GM21390 (cell line): Measurements from ENCODE around the gene ZNF343.

Source experiments
- ATAC-seq: cut with Tn5 transposase; IDR thresholded peaks from one replicate; pipeline ENCODE4 v1.9.1; 2021; ENCODE audit not compliant: unreplicated experiment

Gene ZNF343

DNA sequence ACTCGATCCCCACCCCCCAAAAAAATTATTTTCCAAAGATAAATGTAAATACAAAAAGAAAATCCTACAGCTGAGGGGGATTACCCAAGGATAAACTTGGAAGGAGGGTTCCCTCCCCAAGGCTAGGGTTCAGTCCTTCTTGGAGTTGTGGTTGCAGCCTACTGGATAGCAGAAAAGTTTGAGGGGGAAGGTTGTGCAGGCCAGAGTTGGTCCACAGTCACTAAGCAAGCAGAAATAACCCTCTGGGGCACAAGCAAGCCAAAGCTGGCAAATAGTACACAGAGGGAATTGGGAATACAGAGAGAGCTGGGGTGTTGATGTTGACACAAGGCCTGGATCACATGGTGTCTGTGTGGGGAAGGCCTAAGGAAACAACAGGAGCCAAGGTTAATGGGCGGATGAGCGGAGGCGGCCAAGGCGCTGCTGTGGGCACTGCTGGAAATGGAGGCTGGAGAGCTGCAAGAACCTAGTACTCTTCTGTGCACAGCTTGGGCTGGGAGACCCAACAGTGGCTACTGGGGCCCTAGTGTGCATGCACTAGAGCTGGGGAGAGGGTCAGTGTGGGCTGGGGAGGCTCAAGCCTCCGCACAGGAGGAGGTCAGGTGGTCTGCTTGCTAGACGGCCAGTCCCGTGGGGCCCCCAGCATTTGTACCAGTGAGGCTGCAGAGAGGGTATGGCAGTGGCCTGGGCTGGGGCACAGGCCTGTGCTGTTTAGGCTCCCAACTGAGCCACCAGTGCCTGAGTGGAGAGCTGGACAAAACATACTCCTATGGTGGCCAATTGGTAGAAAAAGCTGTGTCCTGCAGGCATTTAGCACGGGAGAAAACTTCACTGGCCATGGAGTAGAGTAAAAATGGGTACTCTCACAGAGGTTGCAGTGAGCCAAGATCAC, 32.6 kb downstream of the ZNF343 start:
- ATAC-seq: no peak

DNA sequence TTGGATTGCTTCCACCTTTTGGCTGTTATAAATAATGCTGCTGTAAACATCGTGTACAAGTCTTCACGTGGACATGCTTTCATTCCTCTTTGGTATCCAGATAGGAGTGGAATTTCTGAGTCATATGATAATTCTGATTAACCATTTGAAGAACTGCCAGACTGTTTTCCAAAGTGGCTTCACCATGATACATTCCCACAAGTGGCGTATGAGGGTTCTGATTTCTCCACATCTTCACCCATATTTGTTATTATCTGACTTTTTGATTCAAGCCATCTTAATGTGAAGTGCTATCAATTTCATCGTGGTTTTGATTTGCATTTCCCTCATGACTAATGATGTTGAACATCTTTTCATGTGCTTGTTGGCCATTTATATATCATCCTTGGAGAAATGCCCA, 35.2 kb downstream of the ZNF343 start:
- ATAC-seq: no peak

DNA sequence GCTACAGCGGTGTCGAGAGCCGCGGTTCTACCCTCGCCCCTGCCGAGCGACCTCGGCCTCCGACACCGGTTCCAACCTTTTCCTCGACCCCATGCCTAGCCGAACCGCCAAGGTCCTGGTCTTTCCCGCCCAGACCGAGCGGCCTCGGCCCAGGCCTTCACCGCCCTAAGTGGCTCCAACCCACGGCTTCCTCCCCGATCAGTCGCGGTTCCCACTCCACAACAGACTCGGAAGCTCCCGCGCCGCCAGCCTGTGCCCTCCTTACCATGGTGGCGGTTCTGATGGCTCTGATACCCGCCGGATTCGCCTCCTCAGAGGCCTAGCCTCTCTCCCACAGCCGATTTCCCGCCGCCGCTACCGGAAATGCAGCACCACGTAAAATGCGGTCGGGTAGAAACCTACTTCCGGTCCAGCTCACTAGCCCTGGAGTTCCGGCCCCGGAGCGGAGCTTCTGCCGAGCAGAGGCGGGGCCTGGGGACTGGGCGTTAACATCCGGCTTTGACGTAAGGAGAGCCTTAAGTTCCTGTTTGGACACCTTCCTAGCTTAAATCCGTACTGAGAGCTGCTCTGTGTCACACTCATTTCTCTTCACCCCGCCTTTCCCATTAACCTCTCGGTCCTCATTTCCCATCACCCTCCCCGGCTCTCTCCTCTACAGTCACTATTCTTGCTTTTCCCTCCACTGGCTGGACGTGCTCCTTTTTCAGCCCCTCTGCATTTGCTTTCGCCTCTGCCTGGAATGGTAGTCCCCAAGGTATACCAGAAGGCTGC, 38.1 kb downstream of the ZNF343 start, which contains the start of gene SNRPB:
Gene SNRPB, minus strand, starts transcription at position 367 of the 771 bp plus-strand sequence. Its CDS starts 99 bp downstream, at position 268.
- ATAC-seq: peak; percentile 96

DNA sequence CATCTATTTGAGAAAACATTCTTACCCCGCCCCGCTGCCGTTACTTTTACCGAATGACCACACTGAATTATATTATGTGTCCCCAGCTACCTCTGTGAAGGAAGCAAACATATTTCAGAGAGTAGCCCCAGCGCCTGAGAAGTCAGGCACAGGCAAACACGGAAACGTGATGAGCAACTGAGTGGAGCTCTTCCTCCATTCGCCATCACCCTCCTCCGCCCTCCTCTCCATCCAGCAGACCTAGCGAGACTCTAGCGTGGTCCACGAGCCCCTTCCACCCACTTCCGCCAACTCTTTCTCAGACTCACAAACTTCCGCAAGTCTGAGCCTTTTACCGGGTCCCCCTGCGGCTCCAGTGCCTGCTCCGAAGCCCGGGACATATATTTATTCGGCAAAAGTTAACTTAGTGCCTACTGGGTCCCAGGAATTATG, 38.7 kb downstream of the ZNF343 start:
- ATAC-seq: peak; percentile 34

DNA sequence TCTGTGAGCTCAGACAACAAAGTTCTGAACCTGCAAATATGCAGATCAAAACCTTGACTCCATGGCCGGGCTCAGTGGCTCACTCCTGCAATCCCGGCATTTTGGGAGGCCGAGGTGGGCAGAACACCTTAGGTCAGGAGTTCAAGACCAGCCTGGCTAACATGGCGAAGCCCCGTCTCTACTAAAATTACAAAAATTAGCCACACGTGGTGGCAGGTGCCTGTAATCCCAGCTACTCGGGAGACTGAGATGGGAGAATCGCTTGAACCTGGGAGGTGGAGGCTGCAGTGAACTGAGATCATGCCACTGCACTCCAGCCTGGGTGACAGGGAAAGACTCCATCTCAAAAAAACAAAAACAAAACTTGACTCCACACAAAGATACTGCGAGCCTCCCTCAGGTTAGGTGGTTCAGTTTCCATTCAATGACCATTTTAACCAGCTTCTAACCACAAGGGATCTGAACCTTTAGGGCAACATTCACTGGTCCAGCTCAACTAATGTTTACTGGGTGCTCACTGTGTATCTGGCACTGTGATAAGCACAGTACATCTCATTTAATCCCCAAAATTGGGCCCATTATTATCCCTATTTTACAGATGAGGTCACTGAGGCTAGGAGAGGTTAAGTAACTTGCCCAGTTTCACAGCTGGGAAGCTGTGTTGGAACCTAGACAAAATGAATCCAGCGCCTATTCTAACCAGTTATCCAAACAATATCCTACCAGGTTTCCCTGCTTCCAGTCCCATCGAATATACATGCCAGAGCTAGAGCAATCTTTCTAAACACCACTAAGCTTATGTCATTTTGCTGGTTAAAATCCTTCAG, 39.9 kb downstream of the ZNF343 start:
- no peak for ATAC-seq

DNA sequence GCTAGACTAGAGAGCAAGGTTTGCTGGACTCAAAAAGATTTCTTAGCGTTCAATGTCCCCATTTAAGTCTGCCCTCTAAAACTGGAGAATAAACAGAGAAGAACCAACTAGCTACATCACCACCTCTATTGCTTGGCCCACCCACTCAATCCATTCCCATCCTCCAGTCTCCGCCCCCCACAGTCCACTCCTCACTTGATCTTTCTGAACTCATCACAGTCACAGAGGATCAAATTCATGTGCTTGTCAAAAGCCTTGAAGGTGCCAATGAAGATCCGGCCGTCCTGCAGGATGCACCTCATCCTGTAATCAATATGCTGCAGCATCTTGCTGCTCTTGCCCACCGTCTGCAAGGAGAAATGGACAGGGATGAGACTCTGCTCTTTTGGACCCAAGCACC, 41.3 kb downstream of the ZNF343 start:
- no peak for ATAC-seq

DNA sequence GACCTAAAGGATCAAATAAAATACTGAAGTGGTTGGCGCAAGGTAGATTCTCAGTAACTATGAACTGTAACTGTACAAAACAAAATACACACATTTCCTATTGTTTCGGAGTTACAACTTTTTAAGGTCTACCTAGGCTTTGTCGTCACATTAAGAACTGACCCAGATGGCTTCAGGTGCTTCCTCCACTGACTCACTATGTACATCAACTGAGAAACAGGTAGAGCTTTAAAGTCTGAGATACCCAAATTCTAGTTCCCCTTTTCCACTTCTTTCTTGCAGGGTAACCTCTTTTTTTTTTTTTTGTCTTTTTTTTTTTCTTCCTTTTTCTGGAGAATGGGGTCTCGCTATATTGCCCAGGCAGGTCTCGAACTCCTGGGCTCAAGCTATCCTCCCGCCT, 43.6 kb downstream of the ZNF343 start:
- no peak for ATAC-seq

DNA sequence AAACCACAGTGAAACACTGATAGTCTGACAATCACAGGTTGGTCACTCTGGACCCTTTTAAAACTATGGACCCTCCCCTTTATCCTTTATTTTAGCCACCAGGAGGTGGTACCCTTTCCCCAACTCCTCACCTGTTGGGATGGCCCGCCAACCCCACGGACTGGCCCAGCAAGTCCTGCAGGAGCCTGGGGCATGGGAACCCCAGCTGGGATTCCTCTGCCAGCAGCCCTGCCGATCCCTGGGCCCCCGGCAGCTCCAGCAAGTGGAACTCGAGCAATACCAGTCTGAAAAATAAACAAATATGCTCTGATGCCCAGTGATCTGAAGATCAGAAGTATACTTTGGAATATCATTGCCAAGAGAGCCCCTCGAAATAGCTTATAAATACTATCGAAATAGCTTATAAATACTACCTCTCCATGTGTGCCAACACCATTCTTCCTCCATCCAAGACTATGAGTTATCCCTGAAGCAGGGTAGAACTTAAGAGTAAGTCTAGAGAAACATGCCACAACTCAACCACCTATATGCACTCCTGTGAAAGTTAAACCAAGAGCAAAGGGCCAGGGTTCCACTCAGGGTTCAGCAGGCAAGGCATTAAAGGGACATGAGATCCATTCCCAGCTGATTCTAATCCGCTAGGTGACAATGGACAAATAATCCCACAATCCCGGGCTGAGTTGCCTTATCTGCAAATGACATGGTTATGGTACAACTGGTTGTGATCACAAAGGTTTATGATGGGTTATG, 44.9 kb downstream of the ZNF343 start:
- no peak for ATAC-seq

DNA sequence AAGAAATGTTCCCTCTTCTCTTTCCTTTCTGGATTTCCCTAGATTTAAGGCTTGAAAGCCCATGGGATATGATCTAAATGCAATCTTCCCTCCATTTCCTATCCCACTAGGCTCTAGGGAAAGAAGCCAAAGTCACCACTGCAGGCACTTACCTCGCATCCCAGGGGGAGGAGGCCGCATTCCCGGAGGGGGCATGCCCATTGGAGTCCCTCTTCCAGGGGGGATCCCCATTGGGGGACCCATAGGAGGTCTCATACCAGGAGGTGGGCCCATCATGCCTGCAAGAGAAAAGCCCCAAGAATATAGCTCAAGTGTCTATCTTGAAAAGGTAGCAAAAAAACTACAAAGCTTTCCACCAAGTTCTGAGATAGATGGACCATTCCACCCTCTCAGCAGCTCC, 46.2 kb downstream of the ZNF343 start:
- ATAC-seq: no peak

DNA sequence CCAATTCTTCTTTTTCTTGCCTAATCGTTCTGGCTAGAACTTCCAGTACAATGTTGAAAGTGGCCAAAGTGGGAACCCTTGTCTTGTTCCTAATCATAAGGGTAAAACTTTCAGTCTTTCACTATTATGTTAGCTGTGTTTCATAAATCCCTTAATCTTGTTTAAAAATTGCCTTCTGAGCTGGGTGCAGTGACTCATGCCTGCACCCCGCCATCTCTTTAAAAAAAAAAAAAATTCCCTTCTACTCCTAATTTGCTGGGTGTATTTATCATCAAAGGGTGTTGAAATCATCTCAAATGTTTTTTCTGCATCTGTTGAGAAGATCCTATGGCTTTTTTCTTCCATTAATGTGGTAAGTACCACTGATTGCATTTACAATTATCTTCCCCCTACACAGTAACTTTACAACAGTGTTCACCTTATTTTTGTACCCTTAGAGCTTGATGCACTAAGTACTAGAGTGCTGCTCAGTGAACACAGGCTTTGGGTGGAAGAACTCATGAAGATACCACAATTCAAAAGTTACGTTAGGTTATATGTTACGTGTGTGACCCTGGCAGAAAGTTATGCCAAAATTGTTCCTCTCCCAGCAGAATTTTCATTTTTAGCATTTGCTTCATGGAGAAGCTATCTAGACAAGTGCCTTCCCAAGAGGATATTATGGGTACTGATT, 47.8 kb downstream of the ZNF343 start:
- ATAC-seq: no peak

DNA sequence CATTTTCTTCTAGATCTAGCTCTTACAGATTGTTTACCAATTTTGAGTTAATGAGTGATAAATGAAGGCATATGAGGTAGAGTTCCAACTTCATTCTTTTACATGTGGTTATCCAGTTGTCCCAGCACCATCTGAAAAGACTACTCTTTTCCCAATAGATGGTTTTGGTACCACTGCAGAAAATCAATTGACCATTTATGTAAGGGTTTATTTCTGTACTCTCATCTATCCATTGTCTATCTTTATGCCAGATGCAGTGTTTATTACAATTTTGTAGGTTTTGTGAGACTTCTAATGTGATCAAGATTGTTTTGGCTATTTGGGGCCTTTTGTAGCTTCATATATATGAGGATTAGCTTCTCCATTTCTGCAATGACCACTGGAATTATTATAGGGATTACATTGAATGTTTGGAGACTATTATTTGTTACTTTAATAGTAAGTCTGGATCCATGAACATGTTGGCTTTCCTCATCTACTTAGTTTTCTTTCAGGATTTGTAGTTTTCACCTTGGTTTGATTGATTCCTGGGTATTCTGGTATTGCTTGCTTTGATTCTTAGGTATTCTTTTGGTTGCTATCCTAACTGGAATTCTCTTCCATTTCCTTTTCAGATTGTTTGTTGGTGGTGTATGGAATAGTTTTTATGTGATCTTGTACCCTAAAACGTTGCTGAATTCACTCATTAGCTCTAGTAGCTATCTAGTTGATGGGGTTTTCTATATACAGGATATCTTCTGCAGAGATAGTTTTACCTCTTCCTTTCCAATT, 48.5 kb downstream of the ZNF343 start:
- no peak for ATAC-seq

DNA sequence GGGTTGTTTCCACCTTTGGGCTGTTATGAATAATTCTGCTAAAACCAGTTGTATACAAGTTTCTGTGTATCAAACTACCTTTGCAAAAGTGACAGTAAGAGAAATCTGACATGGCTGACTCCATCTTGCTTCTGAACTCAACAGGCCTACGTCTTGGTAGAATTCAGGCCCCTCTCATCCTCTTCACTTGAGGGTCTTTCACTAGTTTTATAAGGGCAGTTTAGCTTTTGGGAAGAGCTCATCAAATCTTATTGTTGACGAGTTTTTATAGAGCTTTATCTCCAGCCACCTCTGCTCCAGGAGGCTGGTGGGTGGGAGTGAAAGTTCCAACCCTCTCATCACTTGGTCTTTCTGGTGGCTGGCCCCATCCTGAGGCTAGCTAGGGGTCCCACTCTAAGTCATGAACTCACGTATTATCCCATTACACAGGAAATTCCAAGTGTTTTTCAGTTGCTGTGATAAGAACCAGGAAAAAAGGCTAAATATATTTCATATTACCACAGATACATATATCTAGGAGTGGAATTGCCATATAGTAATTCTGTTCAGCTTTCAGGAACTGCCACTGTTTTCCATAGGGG, 49.7 kb downstream of the ZNF343 start:
- ATAC-seq: no peak

DNA sequence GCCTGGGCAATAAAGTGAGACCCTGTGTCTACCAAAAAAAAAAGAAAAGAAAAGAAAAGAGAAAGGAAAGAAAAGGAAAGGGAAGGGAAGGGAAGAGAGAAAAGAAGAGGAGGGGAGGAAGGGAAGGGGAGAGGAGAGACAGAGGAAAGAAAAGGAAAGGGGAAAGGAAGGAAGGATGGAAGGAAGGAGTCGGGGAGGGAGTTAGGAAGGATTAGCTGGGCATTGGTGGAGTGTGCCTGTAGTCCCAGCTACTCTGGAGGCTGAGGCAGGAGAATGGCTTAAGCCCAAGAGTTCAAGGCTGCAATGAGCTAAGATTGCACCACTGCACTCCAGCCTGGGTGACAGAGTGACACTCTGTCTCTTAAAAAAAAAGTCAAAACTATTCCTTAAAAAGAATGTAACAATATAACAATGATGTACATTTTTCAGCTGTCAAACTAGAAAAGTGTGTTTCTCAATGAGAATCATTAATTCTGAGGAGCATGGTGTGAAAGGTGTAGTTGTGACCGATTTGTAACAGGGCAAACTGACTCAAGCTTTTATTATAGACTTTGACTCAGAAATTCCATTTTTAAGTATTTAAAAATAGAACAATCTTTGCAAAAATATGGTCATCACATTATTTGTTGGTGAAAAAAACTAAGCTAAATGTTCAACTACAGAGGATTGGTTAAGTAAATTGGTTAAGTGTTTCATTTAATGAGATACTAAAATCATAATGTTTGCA, 52.8 kb downstream of the ZNF343 start:
- ATAC-seq: no peak

DNA sequence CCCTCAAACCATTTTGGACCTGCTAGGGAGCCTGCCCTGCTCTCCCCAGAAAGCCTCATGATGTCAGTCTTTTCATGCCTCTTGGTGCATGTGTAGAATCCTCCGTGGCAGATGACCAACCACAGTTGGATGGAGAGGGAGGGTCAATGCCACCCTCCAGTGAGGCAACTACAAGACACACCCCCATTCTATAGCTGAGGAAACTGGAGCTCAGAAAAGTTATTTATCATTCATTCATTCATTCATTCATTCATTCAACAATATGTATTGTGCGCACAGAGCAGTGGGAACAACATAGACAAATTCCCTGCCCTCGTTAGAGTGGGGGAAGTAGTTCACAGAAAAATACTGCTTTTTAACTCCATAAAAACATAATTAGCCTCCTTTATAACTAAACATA, 54.9 kb downstream of the ZNF343 start:
- no peak for ATAC-seq

DNA sequence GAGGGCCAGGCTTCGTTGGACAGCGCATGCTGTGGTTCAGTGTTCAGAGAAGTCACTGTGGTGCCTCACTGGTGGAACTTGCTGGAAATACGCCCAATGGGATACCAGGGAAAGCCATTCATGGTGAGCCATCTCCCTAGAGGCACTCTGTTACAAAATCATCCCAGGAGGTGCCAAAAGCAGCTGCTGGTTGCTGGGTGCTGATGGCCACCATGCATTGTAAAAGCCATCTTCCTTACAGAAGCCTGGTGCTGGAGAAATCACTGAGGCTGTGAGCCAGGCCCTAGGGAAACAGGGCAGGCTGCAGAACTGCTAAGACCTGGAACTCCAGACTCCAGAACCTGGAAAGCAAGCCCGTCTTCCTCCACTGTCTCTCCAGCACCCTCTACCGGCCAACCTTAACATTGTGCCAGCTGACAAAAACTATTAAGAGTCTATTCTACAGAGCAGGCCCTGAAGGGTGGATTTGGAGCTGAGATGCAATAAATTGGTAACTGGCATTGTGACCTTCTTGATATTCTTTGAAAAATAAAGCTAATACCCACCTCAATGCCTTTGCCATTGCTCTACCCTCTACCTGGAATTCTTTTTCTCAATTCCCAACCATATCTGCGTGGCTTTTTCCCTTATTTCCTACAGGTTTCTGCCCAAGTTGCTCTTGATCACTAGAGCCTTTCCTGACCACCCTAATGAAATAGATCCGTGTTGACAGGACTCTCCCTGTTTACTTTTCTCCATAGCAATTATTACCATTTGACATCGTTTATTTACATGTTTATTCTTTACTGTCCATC, 56.6 kb downstream of the ZNF343 start:
- ATAC-seq: no peak

DNA sequence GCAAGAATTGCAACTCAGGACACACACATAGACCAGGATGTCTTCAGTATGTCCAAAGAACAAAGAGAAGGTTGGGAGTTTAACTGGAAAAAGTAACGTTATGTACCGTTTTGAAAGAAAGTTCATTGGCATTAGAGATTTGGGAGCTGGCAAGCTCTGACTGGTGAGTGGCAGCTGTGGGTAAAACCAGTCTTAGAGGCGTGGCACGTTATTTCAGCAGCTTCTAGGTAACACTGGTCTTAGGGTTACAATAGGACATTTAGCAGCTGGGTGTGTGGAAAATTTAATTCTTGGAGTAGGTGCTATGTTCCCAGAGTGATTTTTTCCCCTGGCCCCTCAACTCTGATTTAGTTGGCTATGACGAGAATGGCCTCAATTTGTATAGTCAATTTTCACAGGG, 57.3 kb downstream of the ZNF343 start:
- no peak for ATAC-seq

DNA sequence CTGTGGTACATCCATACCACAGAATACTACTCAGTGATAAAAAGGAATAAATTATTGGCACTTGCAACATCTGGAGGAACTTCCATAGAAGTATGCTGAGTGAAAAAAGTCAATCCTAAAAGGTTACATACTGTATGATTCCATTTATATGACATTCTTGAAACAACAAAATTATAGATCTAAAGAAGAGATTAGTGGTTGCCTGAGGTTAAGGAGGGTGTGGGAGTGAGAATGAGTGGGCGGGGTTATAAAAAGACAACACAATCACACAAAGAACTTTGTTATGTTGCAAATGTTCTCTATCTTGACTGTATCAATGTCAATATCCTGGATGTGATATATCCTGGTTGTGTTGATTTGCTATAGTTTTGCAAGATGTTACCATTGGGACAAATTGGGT, 59.3 kb downstream of the ZNF343 start:
- ATAC-seq: no peak
